ENCODE data around the gene CENPK.
"Not testable (repeated sequence)": the region's sequence is repeated elsewhere in the genome, so short reads cannot be mapped to it uniquely, and the experiment has no call there.

Gene CENPK, protein sequence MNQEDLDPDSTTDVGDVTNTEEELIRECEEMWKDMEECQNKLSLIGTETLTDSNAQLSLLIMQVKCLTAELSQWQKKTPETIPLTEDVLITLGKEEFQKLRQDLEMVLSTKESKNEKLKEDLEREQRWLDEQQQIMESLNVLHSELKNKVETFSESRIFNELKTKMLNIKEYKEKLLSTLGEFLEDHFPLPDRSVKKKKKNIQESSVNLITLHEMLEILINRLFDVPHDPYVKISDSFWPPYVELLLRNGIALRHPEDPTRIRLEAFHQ

GRCh38 chr5:65562731-65563701 is at the start of gene CENPK, which contains the start of gene PPWD1:
Gene CENPK (minus strand): TSS chr5:65563168. CDS start chr5:65554907, 8,261 bp downstream.
Gene PPWD1 (plus strand): TSS chr5:65563296. CDS start chr5:65563311, 15 bp downstream.
- peaks cover 13% of the 10 kb centered on the region for H3K36me3 ChIP-seq (ENCODE audit: control insufficient read depth, low read depth, low read length)
- no peaks in the 10 kb centered on the region for H3K9me3 ChIP-seq (ENCODE audit: control insufficient read depth, low read depth, low read length)
- H3K9ac ChIP-seq (ENCODE audit: low read length), result peak within 1 kb of the TSS; percentile 96
- peak within 1 kb of the TSS; percentile 96 for H3K27ac ChIP-seq (ENCODE audit: low read length)
- H3K27me3 ChIP-seq (ENCODE audit: control insufficient read depth, insufficient read depth, low read length), result no peaks in the 10 kb centered on the region
- H3K4me1 ChIP-seq (ENCODE audit: control insufficient read depth, low read depth, low read length), result peaks cover 5% of the 10 kb centered on the region
- H3K4me3 ChIP-seq (ENCODE audit: low read length), result peak within 1 kb of the TSS; percentile 99

- no peaks in the 10 kb centered on the region for H3K9me3 ChIP-seq (ENCODE audit: control insufficient read depth, low read depth, low read length)
- H3K36me3 ChIP-seq (ENCODE audit: control insufficient read depth, low read depth, low read length), result peaks cover 41% of the 10 kb centered on the region
- no peak overlapping the region for H3K4me3 ChIP-seq (ENCODE audit: low read length)
- no peaks in the 10 kb centered on the region for H3K27me3 ChIP-seq (ENCODE audit: control insufficient read depth, insufficient read depth, low read length)
- no peak overlapping the region for H3K27ac ChIP-seq (ENCODE audit: low read length)
- H3K4me1 ChIP-seq (ENCODE audit: control insufficient read depth, low read depth, low read length), result no peaks in the 10 kb centered on the region
- H3K9ac ChIP-seq (ENCODE audit: low read length), result no peak overlapping the region
Observed at GRCh38 chr5:65612298-65612907, 49.4 kb upstream of the CENPK start.

DNA sequence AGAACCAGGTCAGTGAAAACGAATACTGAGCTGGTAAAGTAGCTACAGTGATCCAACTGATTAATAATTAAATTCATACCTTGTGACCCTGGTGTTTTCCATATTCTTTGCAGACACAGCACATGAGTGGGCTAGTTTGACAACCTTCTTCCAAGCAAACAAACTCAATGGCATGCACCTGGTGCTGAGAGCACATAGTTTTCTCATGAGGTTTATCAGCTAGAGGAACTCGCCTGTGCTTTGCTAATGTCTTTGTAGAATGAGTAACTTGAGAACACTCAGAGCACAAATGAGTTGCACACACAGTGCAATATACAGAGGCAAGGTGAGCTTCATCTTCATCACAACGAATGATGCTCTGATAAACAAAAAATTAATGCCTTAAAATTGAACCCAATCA is 48.6 kb upstream of the CENPK start:
- Histone ChIP-seq H3K4me1 (ENCODE audit: control insufficient read depth, low read depth, low read length) (no peaks in the 10 kb centered on the region), H3K9me3 (ENCODE audit: control insufficient read depth, low read depth, low read length) (no peaks in the 10 kb centered on the region), H3K27ac (ENCODE audit: low read length) (no peak overlapping the region), H3K27me3 (ENCODE audit: control insufficient read depth, insufficient read depth, low read length) (no peaks in the 10 kb centered on the region), H3K36me3 (ENCODE audit: control insufficient read depth, low read depth, low read length) (peaks cover 49% of the 10 kb centered on the region), H3K4me3 (ENCODE audit: low read length) (no peak overlapping the region), H3K9ac (ENCODE audit: low read length) (no peak overlapping the region)

DNA sequence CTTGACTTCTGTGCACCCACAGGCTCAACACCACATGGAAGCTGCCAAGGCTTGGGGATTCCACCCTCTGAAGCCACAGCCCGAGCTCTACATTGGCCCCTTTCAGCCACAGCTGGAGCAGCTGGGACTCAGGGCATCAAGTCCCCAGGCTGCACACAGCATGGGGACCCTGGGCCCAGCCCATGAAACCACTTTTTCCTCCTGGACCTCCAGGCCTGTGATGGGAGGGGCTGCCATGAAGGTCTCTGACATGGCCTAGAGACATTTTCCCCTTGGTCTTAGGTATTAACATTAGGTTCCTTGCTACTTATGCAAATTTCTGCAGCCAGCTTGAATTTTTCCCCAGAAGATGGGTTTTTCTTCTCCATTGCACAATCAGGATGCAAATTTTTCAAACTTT is 38.8 kb upstream of the CENPK start:
- H3K36me3 ChIP-seq (ENCODE audit: control insufficient read depth, low read depth, low read length), result peaks cover 24% of the 10 kb centered on the region
- H3K27me3 ChIP-seq (ENCODE audit: control insufficient read depth, insufficient read depth, low read length); H3K9me3 ChIP-seq (ENCODE audit: control insufficient read depth, low read depth, low read length); H3K27ac ChIP-seq (ENCODE audit: low read length); H3K9ac ChIP-seq (ENCODE audit: low read length); H3K4me1 ChIP-seq (ENCODE audit: control insufficient read depth, low read depth, low read length); H3K4me3 ChIP-seq (ENCODE audit: low read length): not testable (repeated sequence)

GRCh38 chr5:65588694-65589093 is 25.7 kb upstream of the CENPK start:
- Histone ChIP-seq H3K9ac (ENCODE audit: low read length) (no peak overlapping the region), H3K27me3 (ENCODE audit: control insufficient read depth, insufficient read depth, low read length) (no peaks in the 10 kb centered on the region), H3K9me3 (ENCODE audit: control insufficient read depth, low read depth, low read length) (no peaks in the 10 kb centered on the region), H3K36me3 (ENCODE audit: control insufficient read depth, low read depth, low read length) (peaks cover 63% of the 10 kb centered on the region), H3K4me3 (ENCODE audit: low read length) (no peak overlapping the region), H3K27ac (ENCODE audit: low read length) (no peak overlapping the region), H3K4me1 (ENCODE audit: control insufficient read depth, low read depth, low read length) (no peaks in the 10 kb centered on the region)

DNA sequence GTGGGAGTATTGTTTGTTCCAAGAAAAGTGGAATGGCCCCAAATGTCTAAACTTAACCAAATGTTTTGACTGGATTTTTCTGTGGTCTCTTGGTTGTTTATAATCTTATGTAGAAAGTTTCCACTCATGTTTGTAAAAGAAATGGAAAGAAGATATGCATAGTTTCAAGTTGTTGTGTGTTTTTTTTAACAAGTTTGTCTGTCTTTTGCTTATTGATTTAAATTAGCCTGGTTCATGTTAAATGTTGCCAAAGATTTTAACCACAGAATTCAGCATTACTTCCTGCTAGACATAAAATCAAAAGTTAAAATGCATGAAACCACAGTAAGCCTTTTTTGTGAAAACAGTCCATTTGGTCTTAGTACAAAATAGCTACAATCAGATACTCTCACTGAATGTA is 14.2 kb upstream of the CENPK start:
- Histone ChIP-seq H3K9ac (ENCODE audit: low read length) (no peak overlapping the region), H3K27ac (ENCODE audit: low read length) (no peak overlapping the region), H3K9me3 (ENCODE audit: control insufficient read depth, low read depth, low read length) (no peaks in the 10 kb centered on the region), H3K36me3 (ENCODE audit: control insufficient read depth, low read depth, low read length) (peaks cover 55% of the 10 kb centered on the region), H3K4me1 (ENCODE audit: control insufficient read depth, low read depth, low read length) (no peaks in the 10 kb centered on the region), H3K4me3 (ENCODE audit: low read length) (no peak overlapping the region), H3K27me3 (ENCODE audit: control insufficient read depth, insufficient read depth, low read length) (no peaks in the 10 kb centered on the region)

GRCh38 chr5:65570598-65571226 is 7.7 kb upstream of the CENPK start:
- Histone ChIP-seq H3K36me3 (ENCODE audit: control insufficient read depth, low read depth, low read length) (peaks cover 22% of the 10 kb centered on the region), H3K9ac (ENCODE audit: low read length) (no peak overlapping the region), H3K4me1 (ENCODE audit: control insufficient read depth, low read depth, low read length) (no peaks in the 10 kb centered on the region), H3K27ac (ENCODE audit: low read length) (no peak overlapping the region), H3K9me3 (ENCODE audit: control insufficient read depth, low read depth, low read length) (no peaks in the 10 kb centered on the region), H3K4me3 (ENCODE audit: low read length) (no peak overlapping the region), H3K27me3 (ENCODE audit: control insufficient read depth, insufficient read depth, low read length) (no peaks in the 10 kb centered on the region)

GRCh38 chr5:65566505-65566904 is 3.5 kb upstream of the CENPK start:
- no peaks in the 10 kb centered on the region for H3K9me3 ChIP-seq (ENCODE audit: control insufficient read depth, low read depth, low read length)
- H3K27ac ChIP-seq (ENCODE audit: low read length), result no peak overlapping the region
- no peak overlapping the region for H3K9ac ChIP-seq (ENCODE audit: low read length)
- H3K4me1 ChIP-seq (ENCODE audit: control insufficient read depth, low read depth, low read length), result peaks cover 5% of the 10 kb centered on the region
- peaks cover 1% of the 10 kb centered on the region for H3K36me3 ChIP-seq (ENCODE audit: control insufficient read depth, low read depth, low read length)
- no peak overlapping the region for H3K4me3 ChIP-seq (ENCODE audit: low read length)
- H3K27me3 ChIP-seq (ENCODE audit: control insufficient read depth, insufficient read depth, low read length), result no peaks in the 10 kb centered on the region

- Histone ChIP-seq H3K27ac (ENCODE audit: low read length) (peak overlapping the region; percentile 96), H3K36me3 (ENCODE audit: control insufficient read depth, low read depth, low read length) (peaks cover 5% of the 10 kb centered on the region), H3K4me3 (ENCODE audit: low read length) (peak overlapping the region; percentile 99)
Observed at GRCh38 chr5:65563777-65564176, 809 bp upstream of the CENPK start.

GRCh38 chr5:65556718-65557117 is 6.2 kb downstream of the CENPK start:
- Histone ChIP-seq H3K9ac (ENCODE audit: low read length) (no peak overlapping the region), H3K36me3 (ENCODE audit: control insufficient read depth, low read depth, low read length) (peaks cover 36% of the 10 kb centered on the region), H3K27ac (ENCODE audit: low read length) (no peak overlapping the region), H3K4me3 (ENCODE audit: low read length) (no peak overlapping the region), H3K9me3 (ENCODE audit: control insufficient read depth, low read depth, low read length) (no peaks in the 10 kb centered on the region), H3K27me3 (ENCODE audit: control insufficient read depth, insufficient read depth, low read length) (no peaks in the 10 kb centered on the region), H3K4me1 (ENCODE audit: control insufficient read depth, low read depth, low read length) (peaks cover under 1% of the 10 kb centered on the region)

More at GRCh38 chr5:65563777-65564176, 809 bp upstream of the CENPK start:
- Histone ChIP-seq H3K9me3 (ENCODE audit: control insufficient read depth, low read depth, low read length) (no peaks in the 10 kb centered on the region), H3K4me1 (ENCODE audit: control insufficient read depth, low read depth, low read length) (peaks cover 5% of the 10 kb centered on the region), H3K9ac (ENCODE audit: low read length) (peak overlapping the region; percentile 96), H3K27me3 (ENCODE audit: control insufficient read depth, insufficient read depth, low read length) (no peaks in the 10 kb centered on the region)

DNA sequence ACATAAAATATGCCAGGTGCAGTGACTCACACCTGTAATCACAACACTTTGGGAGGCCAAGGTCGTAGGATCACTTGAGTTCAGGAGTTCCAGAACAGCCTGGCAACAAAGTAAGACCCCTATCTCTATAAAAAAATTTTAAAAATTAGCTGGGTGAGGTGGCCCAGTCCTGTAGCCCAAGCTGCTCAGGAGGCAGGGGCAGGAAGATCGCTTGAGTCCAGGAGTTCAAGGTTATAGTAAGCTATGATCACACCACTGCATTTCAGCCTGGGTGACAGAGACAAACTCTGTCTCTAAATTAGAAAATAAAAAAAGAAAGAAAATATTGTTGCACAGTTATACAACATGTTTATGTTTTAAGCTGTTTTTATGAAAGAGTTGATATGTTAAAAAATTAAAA is 6.8 kb downstream of the CENPK start:
- H3K4me3 ChIP-seq (ENCODE audit: low read length), result no peak overlapping the region

More for the DNA sequence above, 6.8 kb downstream of the CENPK start:
- H3K9me3 ChIP-seq (ENCODE audit: control insufficient read depth, low read depth, low read length), result no peaks in the 10 kb centered on the region
- peaks cover 36% of the 10 kb centered on the region for H3K36me3 ChIP-seq (ENCODE audit: control insufficient read depth, low read depth, low read length)
- no peak overlapping the region for H3K27ac ChIP-seq (ENCODE audit: low read length)
- no peaks in the 10 kb centered on the region for H3K4me1 ChIP-seq (ENCODE audit: control insufficient read depth, low read depth, low read length)
- H3K27me3 ChIP-seq (ENCODE audit: control insufficient read depth, insufficient read depth, low read length), result no peaks in the 10 kb centered on the region
- no peak overlapping the region for H3K9ac ChIP-seq (ENCODE audit: low read length)
